H54 (cell line): ENCODE measurements around the gene AIFM2.
A peak's percentile ranks its signal among the peaks of the same experiment; 100 is the strongest.
"Not testable (repeated sequence)": the region's sequence is repeated elsewhere in the genome, so short reads cannot be mapped to it uniquely, and the experiment has no call there.

Experiments
- DNase-seq: peaks from one replicate; pipeline ENCODE4 v3.0.0; 2011; ENCODE audit warnings: low spot score, mixed read lengths; ENCODE audit not compliant: insufficient read length
- FAIRE-seq: peaks from 3 replicates; lab custom pipeline; 2011; peaks lifted over from hg19 to GRCh38; lab: Jason Lieb, UNC
- POLR2A ChIP-seq: IDR thresholded peaks from 2 replicates; pipeline ENCODE4 v1.6.1; 2011; ENCODE audit warnings: low read depth, mild to moderate bottlenecking, low read length

Gene AIFM2

GRCh38 chr10:70132098-70133029 lies at the start of gene AIFM2:
Gene AIFM2, minus strand, starts transcription at chr10:70132825. Its CDS starts 8,741 bp downstream, at chr10:70124084.
- DNase-seq, result peak; percentile 97
- TF ChIP-seq POLR2A, result peak; percentile 20; the same call in 1 of the 2 replicates
- FAIRE-seq, result no peak

DNA sequence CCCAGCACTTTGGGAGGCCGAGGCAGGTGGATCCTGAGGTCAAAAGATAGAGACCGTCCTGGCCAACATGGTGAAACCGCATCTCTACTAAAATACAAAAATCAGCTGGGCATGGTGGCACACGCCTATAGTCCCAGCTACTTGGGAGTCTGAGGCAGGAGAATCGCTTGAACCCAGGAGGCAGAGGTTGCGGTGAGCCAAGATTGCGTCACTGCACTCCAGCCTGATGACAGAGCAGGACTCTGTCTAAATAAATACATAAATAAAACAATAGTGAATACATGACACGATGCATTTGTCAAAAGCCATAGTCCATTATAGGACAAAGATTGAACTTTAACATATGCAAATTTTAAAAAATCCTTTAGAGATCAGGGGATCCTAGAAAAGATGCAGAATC lies 46.6 kb upstream of the AIFM2 start:
- FAIRE-seq, DNase-seq: not testable (repeated sequence)

DNA sequence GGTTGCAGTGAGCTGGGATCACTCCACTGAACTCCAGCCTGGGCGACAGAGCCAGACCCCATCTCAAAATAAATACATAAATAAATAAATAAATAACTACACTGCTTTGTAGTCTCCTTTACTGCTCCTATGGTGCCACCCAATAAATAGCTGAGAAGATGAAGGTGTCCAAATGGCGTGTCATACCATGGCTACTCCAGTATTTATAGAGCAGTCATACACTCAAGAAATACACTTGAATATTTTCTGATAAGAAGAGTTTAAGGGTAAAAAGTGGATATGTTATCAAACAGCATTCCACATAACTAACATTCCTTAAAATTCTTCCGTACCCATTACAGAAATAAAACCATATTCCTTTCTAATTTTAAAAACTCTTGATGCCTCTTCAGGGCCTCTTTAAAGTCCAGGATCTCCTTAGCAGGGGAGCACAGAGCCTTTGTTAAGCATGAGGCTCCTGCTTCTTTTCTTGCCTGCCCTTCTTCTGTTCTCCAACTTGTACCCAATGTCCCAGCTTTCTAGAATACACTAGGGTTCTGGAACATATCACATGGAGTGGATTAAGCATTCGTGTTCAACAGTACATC lies 45.6 kb upstream of the AIFM2 start:
- no peak for FAIRE-seq
- no peak for DNase-seq
- TF ChIP-seq POLR2A, result no peak

- TF ChIP-seq POLR2A, result no peak
- DNase-seq (no peak), FAIRE-seq (no peak)
Observed at GRCh38 chr10:70176441-70176840, 43.8 kb upstream of the AIFM2 start.

DNA sequence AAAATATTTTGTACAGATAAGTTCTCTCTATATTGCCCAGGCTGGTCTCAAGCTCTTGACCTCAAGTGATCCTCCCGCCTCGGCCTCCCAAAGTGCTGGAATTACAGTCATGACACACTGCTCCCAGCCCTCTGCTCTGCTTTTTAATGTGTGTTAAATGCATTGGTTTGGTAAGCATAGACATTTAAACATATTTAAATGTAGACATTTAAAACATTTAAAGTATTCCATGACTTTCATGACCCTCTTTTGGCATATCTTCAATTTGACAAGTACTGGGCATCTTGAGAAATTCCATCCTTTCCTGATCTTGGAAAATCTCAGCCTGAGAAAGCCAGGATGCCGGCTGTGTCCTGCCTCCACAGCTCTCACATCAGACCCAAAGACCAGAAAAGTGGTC lies 42.9 kb upstream of the AIFM2 start:
- no peak for TF ChIP-seq POLR2A

DNA sequence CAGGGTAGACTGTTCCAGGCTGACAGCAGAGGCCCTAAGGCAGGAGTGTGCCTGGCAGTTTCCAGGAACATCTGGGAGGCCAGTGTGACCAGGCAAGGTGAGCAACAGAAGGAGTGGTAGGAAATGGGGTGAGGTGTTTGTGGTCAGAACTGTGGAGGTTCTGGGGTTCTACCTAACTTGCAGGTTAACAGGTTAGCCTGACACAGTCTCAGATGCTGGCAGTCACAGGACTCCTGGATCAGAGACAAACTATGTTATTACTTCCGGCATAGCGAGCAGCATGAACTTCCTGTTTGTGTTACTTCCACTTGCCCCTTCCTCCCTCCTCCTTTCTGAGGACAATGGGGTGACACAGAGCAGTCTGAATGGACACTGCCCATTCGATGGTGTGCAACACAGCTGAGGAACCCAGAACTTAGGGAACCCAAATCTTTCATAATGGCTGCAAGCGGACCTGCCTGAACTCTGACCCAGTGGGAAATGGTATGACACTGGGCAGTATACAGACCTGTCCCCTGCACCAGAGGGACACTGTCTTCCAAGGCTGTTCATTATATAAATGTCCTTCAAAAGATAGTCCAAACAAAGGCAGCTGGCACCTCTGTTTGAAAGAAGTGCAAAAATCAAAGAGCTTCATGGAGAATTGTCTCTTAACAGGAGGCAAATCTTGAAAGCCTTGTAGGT lies 41.6 kb upstream of the AIFM2 start:
- TF ChIP-seq POLR2A, result no peak
- FAIRE-seq (peak; percentile 38), DNase-seq (peak; percentile 30)

More for the DNA sequence above, 42.9 kb upstream of the AIFM2 start:
- FAIRE-seq (no peak), DNase-seq (no peak)

DNA sequence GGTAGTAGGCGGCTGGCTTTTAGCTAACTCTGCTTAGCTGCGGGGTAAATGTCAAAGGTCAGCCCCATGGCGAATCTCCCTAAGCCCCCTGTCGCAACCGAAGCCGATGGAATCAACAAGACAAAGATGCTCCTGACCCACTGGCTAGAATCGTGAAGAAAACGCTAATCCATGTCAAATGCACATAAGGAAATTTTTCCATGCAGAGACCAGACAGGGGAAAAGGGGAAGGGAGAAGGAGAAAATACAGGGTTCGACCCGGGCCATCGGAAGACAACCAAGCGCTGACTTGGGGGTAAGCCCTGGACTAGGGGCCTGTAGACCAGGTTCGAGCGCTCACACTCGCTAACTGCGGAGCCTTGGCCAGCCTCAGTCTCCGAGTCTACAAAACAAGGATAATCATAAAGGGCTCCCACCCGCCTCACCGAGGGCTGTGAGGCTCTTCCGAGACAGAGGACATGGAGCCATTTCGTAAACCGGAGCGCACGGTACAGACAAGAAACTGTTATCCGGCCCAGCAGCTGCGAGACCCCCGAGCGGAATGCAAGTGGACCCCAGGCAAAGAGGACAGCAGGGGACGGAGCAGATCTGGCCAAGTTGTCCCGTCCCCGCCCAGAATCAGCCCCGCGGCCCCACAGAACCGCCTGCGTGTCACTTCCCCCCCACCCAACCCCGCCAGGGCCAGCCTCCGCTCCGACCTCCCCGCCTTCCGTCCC lies 37.2 kb upstream of the AIFM2 start:
- DNase-seq, result peak; percentile 38
- FAIRE-seq, result no peak
- no peak for TF ChIP-seq POLR2A

- no peak for TF ChIP-seq POLR2A
- no peak for FAIRE-seq
- no peak for DNase-seq
Observed at GRCh38 chr10:70169011-70169410, 36.4 kb upstream of the AIFM2 start.

DNA sequence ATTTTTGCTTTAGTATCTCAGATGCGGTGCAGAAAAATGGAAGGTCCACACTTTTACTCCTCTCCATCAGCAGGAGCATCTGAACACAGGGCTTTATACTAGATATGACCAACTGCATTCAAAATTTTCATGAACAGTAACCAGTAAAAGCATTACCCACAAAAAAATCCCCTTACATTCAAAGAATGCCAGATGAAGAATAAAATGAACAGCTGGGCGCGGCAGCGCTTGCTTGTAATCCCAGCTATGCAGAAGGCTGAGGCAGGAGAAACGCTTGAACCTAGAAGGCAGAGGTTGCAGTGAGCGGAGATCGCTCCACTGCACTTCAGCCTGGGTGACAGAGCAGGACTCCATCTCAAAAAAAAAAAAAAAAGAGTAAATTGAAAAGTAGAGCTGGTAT lies 34.6 kb upstream of the AIFM2 start:
- TF ChIP-seq POLR2A, result no peak
- FAIRE-seq (no peak), DNase-seq (no peak)

DNA sequence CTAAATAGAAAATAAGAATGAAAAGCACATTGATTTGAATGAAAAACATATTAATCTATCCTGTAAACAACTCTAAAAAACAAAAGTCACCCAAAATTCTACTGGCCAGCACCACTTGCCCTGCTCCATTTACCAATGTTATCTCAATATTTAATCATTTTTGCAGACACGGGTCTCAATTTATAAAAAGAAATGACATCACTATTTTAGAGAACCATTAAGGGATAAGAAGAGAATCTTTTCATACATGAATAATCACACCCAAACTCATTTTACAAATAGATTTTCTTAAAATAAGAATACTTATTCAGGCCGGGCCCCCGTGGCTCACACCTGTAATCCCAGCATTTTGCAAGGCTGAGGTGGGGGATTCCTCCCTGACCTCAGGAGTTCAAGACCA lies 33.8 kb upstream of the AIFM2 start:
- no peak for TF ChIP-seq POLR2A
- no peak for DNase-seq
- FAIRE-seq, result no peak

GRCh38 chr10:70164163-70164562 lies 31.5 kb upstream of the AIFM2 start:
- DNase-seq (no peak), FAIRE-seq (peak; percentile 36)
- TF ChIP-seq POLR2A, result no peak

GRCh38 chr10:70163448-70163847 lies 30.8 kb upstream of the AIFM2 start:
- DNase-seq, result no peak
- FAIRE-seq, result peak; percentile 55
- no peak for TF ChIP-seq POLR2A

- no peak for DNase-seq
- FAIRE-seq, result no peak
- TF ChIP-seq POLR2A, result no peak
Observed at GRCh38 chr10:70162892-70163201, 30.2 kb upstream of the AIFM2 start.

GRCh38 chr10:70162151-70162891 lies 29.7 kb upstream of the AIFM2 start:
- TF ChIP-seq POLR2A, result no peak
- no peak for DNase-seq
- peak; percentile 58 for FAIRE-seq
